ENCODE data around the gene CHST8.
"Not testable (repeated sequence)": the region's sequence is repeated elsewhere in the genome, so short reads cannot be mapped to it uniquely, and the experiment has no call there.

The CHST8 gene

GRCh38 chr19:33814181-33815165 is 192.7 kb downstream of the CHST8 start:
- Mint-ChIP-seq H3K27ac (no peak overlapping the region), H3K36me3 (no peaks in the 10 kb centered on the region), H3K4me3 (no peak overlapping the region), H3K27me3 (peaks cover 6% of the 10 kb centered on the region), H3K4me1 (ENCODE audit: low read depth) (peaks cover 3% of the 10 kb centered on the region), H3K9me3 (ENCODE audit: low read depth) (no peaks in the 10 kb centered on the region)

DNA sequence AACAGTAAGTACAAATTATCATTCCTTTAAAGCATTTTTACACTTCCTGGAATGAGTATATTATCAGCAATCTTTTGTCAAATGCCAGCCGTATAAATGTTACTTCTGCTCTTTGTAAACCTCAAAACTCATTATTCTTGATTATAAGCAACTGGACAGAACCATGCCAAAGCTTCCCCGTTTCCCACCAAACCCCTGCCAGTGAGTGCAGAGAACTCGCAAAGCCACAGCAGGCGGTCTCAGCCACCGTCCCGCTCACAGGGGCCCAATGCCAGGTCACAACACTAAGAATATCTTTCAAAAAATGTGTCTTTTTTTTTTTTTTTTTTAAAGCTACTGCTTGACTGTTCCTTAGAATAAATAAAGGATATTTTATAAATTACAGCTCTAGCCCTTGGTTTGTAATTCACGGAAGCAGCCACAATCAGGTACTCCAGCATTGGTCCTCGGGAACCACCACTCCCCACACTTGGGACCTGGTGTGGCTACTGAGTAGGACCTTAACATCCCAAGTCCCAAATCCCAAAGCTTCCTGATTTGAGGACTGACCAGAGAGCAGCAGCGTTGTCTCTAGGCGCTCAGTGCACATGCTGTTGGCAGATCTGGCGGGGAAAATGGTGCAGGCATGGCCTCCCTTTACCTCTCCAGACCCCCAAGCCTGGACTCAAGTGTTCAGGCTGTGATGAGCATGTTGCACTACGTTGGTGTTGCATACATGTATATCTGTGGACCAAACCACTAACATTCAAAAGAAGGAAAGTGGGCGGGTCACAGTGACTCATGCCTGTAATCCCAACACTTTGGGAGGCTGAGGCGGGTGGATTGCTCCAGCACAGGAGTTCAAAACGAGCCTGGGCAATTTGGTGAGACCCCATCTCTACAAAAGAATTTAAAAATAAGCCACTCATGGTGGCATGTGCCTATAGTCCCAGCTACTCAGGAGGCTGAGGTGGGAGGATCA is 193.9 kb downstream of the CHST8 start:
- Mint-ChIP-seq H3K4me1 (ENCODE audit: low read depth) (peaks cover 4% of the 10 kb centered on the region), H3K27ac (no peak overlapping the region), H3K27me3 (peaks cover 6% of the 10 kb centered on the region), H3K36me3 (no peaks in the 10 kb centered on the region), H3K9me3 (ENCODE audit: low read depth) (no peaks in the 10 kb centered on the region), H3K4me3 (no peak overlapping the region)

DNA sequence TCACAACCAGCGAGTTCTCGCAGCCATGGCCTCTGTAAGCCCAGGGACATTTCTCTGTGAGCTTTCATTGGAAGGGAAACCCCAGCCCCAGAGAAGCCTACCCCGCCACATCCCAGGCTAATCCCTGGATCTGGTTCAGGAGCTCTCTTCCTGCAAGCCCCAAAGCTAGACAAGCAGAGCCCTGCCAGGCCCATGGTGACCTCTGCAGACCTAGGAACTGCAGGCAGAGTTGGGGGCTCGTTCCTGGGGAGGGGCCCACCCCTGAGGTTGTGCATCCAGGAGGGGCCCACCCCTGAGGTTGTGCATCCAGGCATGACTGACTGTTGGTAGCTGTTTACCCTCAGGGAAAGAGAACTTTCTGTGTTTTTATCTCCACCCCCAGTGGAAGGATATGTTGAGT is 196.7 kb downstream of the CHST8 start:
- no peaks in the 10 kb centered on the region for H3K36me3 Mint-ChIP-seq
- H3K27me3 Mint-ChIP-seq = peaks cover 10% of the 10 kb centered on the region
- no peak overlapping the region for H3K27ac Mint-ChIP-seq
- peaks cover 7% of the 10 kb centered on the region for H3K4me1 Mint-ChIP-seq (ENCODE audit: low read depth)
- no peaks in the 10 kb centered on the region for H3K9me3 Mint-ChIP-seq (ENCODE audit: low read depth)
- no peak overlapping the region for H3K4me3 Mint-ChIP-seq

- H3K4me1 Mint-ChIP-seq (ENCODE audit: low read depth); H3K36me3 Mint-ChIP-seq; H3K9me3 Mint-ChIP-seq (ENCODE audit: low read depth); H3K27ac Mint-ChIP-seq: not testable (repeated sequence)
- peak overlapping the region; percentile 72 for H3K4me3 Mint-ChIP-seq
- H3K27me3 Mint-ChIP-seq = peaks cover 10% of the 10 kb centered on the region
These were observed 197.3 kb downstream of the CHST8 start for GRCh38 chr19:33819078-33819477.

DNA sequence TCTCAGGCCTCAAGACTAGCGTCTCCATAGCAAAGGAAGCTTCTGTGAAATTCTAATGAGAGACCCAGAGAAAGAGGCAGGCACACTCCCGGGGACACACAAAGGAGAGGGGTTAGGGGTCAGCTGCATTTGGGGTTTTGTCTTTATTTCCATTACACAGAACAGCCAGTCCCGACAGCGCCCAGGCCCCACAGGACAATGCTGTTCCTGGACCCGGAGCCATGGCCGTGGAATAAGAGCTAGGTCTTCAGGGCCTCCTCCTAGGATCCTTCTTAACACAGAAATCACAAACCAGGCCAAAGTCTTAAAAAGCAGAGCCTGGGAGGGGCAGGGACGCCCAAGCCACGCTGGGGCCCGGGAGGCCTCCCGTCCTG is 197.7 kb downstream of the CHST8 start:
- Mint-ChIP-seq H3K36me3 (no peaks in the 10 kb centered on the region), H3K4me1 (ENCODE audit: low read depth) (peaks cover 7% of the 10 kb centered on the region), H3K4me3 (peak overlapping the region; percentile 72), H3K27me3 (peaks cover 9% of the 10 kb centered on the region), H3K27ac (no peak overlapping the region), H3K9me3 (ENCODE audit: low read depth) (no peaks in the 10 kb centered on the region)

- Mint-ChIP-seq H3K9me3 (ENCODE audit: low read depth) (no peaks in the 10 kb centered on the region), H3K27me3 (peaks cover 8% of the 10 kb centered on the region)
These were observed 198.4 kb downstream of the CHST8 start for GRCh38 chr19:33819880-33820781.

GRCh38 chr19:33821871-33822270 is 200.1 kb downstream of the CHST8 start:
- H3K9me3 Mint-ChIP-seq (ENCODE audit: low read depth) = no peaks in the 10 kb centered on the region
- no peak overlapping the region for H3K27ac Mint-ChIP-seq
- no peaks in the 10 kb centered on the region for H3K36me3 Mint-ChIP-seq
- H3K4me1 Mint-ChIP-seq (ENCODE audit: low read depth) = peaks cover 7% of the 10 kb centered on the region
- H3K4me3 Mint-ChIP-seq = peak overlapping the region; percentile 13
- peaks cover 14% of the 10 kb centered on the region for H3K27me3 Mint-ChIP-seq

More at GRCh38 chr19:33819880-33820781, 198.4 kb downstream of the CHST8 start:
- Mint-ChIP-seq H3K4me3 (peak overlapping the region; percentile 74), H3K27ac (no peak overlapping the region), H3K4me1 (ENCODE audit: low read depth) (peaks cover 7% of the 10 kb centered on the region), H3K36me3 (no peaks in the 10 kb centered on the region)

All from activated naive CD8-positive, alpha-beta T cell (primary cell).